Gastroesophageal sphincter (tissue), 4 donors: ENCODE measurements around the gene TRABD2B. TPM values are rescaled to one million over a fixed set of nuclear protein-coding genes. Genes with fewer than 3 reads are reported as not detected.

Experiments used
- ATAC-seq: fragments of 150-250 bp; one replicate; pipeline ENCODE4 v1.9.1; 2016; ENCODE audit warnings: mild to moderate bottlenecking, moderate library complexity
- H3K27ac ChIP-seq, 4 donors: fragments of 200-600 bp; sonication (generic) in 3 of 4; 1 replicate in 3 of 4; 2 replicates in 1 of 4; pipeline ENCODE4 v1.5.1; 2016 to 2019
- H3K27me3 ChIP-seq: fragments of 200-600 bp; sonication (generic); one replicate; pipeline ENCODE4 v1.5.1; 2019
- H3K36me3 ChIP-seq, 2 donors: fragments of 200-600 bp; sonication (generic); one replicate each; pipeline ENCODE4 v1.5.1; 2019; ENCODE audit warnings: control low read depth in 1 of 2
- H3K4me1 ChIP-seq, 3 donors: fragments of 200-600 bp; sonication (generic); 1 replicate in 2 of 3; 2 replicates in 1 of 3; pipeline ENCODE4 v1.5.1; 2016 to 2019; ENCODE audit warnings: control low read depth in 2 of 3
- H3K4me3 ChIP-seq, 2 donors: fragments of 200-600 bp; sonication (generic); one replicate each; pipeline ENCODE4 v1.5.1; 2019; ENCODE audit warnings: mild to moderate bottlenecking in 1 of 2, moderate library complexity in 1 of 2
- H3K9me3 ChIP-seq, 3 donors: fragments of 200-600 bp; sonication (generic); one replicate each; pipeline ENCODE4 v1.5.1; 2017 to 2019; ENCODE audit warnings: control low read depth in 2 of 3
- EP300 ChIP-seq: sonication (generic); formaldehyde crosslinking; IDR thresholded peaks from one replicate; pipeline ENCODE4 v1.6.1; 2017; ENCODE audit warnings: antibody characterized with exemption, mild to moderate bottlenecking
- POLR2A ChIP-seq, 2 donors: fragments of 450-650 bp; IDR thresholded peaks; one replicate each; pipeline ENCODE4 v1.6.1; 2017; ENCODE audit warnings: antibody characterized with exemption in 2 of 2, mild to moderate bottlenecking in 2 of 2, moderate library complexity in 1 of 2
- POLR2AphosphoS5 ChIP-seq: sonication (generic); formaldehyde crosslinking; IDR thresholded peaks from one replicate; pipeline ENCODE4 v1.6.1; 2017; ENCODE audit warnings: antibody characterized with exemption
- WGBS, 2 donors: methylation state at CpG; one replicate each; pipeline ENCODE4 v1.1.5; 2018; ENCODE audit warnings: low coverage in 1 of 2; 5-methylcytosine and 5-hydroxymethylcytosine counted together
- total RNA-seq, 4 donors: library from RNA; depleted of rRNA; stranded (reverse); fragments of >200 nt; gene quantifications; one replicate each; pipeline ENCODE4 v1.1.0, GENCODE V29; 2016
- TF ChIP-seq, protein P1 (sequence below), 4 experiments: fragments of 200-600 bp in 2 of 4; fragments of 450-650 bp in 2 of 4; sonication (generic) in 1 of 4; IDR thresholded peaks; one replicate each; pipeline ENCODE4 v1.5.1; 2017 to 2019; ENCODE audit warnings: antibody characterized with exemption in 4 of 4, mild to moderate bottlenecking in 2 of 4, moderate library complexity in 2 of 4

Gene TRABD2B
- total RNA-seq, 4 donors from 2014 or later, result 2.6 to 6.5 (median 3.4) TPM

DNA sequence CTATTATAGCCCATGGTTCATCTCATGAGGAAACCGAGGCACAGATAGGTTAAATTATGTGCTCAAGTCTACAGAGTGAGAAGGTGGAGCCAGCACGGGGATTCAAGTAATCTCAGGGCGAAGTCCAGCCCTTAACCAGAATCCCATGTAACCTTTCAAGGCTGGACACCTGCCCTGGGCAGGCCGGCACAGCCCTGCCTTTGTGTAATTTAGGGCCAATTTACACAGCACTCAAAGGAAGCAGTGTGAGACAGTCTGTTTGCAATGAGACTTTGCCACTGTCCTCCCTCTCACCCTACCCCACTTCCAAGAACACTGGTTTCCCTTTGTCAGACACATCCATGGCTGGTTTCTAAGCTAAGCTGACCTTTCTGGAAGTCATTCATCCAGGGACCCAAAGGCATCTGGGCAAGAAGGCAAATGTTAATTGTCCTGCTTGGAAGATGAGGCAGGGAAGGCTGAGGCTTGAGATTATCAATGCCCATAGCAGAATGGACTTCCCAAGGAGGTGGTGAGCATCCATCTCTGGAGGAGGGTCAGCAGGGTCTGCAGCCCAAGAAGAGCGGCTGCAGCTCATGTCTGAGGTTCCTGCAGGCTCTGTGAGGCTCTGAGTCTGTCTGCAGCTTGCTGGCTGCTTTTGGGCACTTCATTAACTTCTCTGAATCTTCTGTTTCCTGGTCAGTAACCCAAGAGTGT is 159.2 kb downstream of the TRABD2B start:
- TF ChIP-seq POLR2AphosphoS5 (no peak), POLR2A (IDR thresholded peaks at IDR 0.05) (no peak), EP300 (no peak)
- TF ChIP-seq, protein P1, sequence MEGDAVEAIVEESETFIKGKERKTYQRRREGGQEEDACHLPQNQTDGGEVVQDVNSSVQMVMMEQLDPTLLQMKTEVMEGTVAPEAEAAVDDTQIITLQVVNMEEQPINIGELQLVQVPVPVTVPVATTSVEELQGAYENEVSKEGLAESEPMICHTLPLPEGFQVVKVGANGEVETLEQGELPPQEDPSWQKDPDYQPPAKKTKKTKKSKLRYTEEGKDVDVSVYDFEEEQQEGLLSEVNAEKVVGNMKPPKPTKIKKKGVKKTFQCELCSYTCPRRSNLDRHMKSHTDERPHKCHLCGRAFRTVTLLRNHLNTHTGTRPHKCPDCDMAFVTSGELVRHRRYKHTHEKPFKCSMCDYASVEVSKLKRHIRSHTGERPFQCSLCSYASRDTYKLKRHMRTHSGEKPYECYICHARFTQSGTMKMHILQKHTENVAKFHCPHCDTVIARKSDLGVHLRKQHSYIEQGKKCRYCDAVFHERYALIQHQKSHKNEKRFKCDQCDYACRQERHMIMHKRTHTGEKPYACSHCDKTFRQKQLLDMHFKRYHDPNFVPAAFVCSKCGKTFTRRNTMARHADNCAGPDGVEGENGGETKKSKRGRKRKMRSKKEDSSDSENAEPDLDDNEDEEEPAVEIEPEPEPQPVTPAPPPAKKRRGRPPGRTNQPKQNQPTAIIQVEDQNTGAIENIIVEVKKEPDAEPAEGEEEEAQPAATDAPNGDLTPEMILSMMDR (IDR thresholded peaks at IDR 0.05), result no peak
- Histone ChIP-seq H3K36me3 (no peaks in the 10 kb centered on the region), H3K27ac (peak overlapping the region in 3 of 4 donors; percentile 39 to 60 (median 41)), H3K9me3 (peaks cover 0 to 25% (median 0%) of the 10 kb centered on the region in 3 donors), H3K4me3 (no peak overlapping the region), H3K4me1 (peaks cover 0 to 21% (median 4%) of the 10 kb centered on the region in 3 donors), H3K27me3 (no peaks in the 10 kb centered on the region)
- WGBS, 2 donors, result 100% methylated on average over 1 of the region's 5 CpGs; no CpG with 5 or more reads in 1 of the 2 donors
- ATAC-seq, result no peak

DNA sequence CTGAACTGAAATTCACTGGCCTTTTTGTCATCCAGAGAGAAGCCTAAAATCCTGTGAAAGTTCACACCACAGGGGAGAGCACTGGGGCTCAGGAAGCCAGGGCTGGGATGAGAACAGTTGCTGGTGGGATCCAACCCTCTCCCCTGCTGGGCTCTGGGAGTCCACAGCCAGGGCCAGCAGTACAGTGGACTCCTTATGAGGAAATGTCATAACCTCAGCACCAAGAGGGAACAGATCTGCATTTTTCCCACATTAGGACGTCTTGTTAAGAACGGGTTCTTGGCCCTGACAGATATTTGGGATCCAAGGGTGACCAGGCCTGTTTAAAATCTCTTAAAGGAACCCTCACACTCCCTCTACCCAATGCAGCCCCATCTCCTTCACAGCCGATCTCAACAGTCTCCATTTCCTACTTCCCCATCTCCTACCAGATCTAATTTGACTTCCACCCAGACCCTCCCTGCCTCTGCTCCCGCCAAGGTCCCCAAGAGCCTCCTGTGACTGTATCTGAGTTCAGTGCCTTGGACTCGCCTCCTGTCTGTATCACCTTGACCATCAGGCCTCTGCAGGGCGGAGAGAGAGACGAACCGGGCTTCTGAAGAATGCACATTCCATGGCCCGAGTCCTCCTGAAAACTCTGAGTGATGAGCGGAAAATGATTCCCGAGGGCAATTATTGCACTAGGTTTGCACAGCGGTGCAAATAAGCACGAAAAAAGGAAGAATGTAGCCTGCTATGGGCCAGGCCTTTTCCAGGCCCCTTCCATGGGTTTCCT is 159.9 kb downstream of the TRABD2B start:
- peaks cover 0 to 21% (median 4%) of the 10 kb centered on the region in 3 donors for H3K4me1 ChIP-seq
- WGBS, 2 donors, result 32 to 33% methylated on average over 3 of the region's 13 CpGs
- no peak overlapping the region for H3K4me3 ChIP-seq
- no peak for TF ChIP-seq POLR2A (IDR thresholded peaks at IDR 0.05)
- peak; percentile 6 for TF ChIP-seq POLR2AphosphoS5
- TF ChIP-seq EP300, result no peak
- no peaks in the 10 kb centered on the region for H3K27me3 ChIP-seq
- H3K27ac ChIP-seq, result peak overlapping the region in 3 of 4 donors; percentile 39 to 60 (median 53)
- peaks cover 0 to 25% (median 0%) of the 10 kb centered on the region in 3 donors for H3K9me3 ChIP-seq
- ATAC-seq, result peak; percentile 45
- no peaks in the 10 kb centered on the region for H3K36me3 ChIP-seq

DNA sequence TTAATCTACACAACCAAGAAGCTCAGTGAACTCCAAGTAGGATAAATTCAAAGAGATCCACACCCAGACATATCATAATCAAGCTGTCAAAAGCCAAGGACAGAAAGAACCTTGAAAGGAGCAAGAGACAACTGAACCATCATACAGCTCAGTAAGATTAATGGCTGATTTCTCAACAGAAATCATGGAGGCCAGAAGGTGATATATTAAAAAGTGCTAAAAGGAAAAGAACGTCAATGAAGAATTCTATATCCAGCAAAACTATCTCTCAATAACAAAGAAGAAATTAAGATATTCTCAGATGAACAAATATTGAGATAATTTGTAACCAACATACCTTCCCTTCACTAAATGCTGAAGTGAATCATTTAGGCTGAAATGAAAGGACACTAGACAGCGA is 161.8 kb downstream of the TRABD2B start:
- no peak for TF ChIP-seq POLR2AphosphoS5
- no peak for TF ChIP-seq EP300
- TF ChIP-seq POLR2A (IDR thresholded peaks at IDR 0.05), result no peak
- TF ChIP-seq, protein P1 (IDR thresholded peaks at IDR 0.05), result no peak
- Histone ChIP-seq H3K27ac (no peak overlapping the region), H3K9me3 (peaks cover 0 to 25% (median 0%) of the 10 kb centered on the region in 3 donors), H3K4me1 (peaks cover 0 to 35% (median 4%) of the 10 kb centered on the region in 3 donors), H3K36me3 (no peaks in the 10 kb centered on the region), H3K27me3 (no peaks in the 10 kb centered on the region), H3K4me3 (no peak overlapping the region)
- ATAC-seq, result no peak
- 50 to 91% methylated on average over 2 of the region's 2 CpGs for WGBS, 2 donors

DNA sequence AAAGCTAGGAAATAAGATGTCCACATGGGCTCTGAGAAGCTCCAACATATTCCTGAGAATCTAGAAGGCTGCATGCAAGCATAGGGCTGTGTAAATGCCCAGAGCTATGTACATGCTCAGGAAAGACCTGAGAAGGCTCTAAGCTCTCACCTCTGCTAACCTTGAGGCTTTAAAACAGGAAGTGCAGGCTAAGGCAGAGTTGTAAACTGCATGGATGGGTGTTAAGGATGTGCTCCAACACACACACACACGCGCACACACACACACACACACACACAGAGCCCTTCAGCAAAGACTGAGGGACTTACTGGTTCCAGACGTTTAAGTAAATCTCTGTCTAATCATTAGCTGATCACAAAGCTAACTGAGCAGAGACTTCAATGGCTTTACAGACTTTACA is 162.9 kb downstream of the TRABD2B start:
- no peak for ATAC-seq
- Histone ChIP-seq H3K4me1 (peaks cover 0 to 37% (median 2%) of the 10 kb centered on the region in 3 donors), H3K27ac (no peak overlapping the region), H3K36me3 (no peaks in the 10 kb centered on the region), H3K4me3 (no peak overlapping the region), H3K9me3 (peaks cover 0 to 25% (median 0%) of the 10 kb centered on the region in 3 donors), H3K27me3 (no peaks in the 10 kb centered on the region)
- 50 to 89% methylated on average over 1 of the region's 3 CpGs for WGBS, 2 donors
- TF ChIP-seq, protein P1 (IDR thresholded peaks at IDR 0.05), result no peak
- TF ChIP-seq POLR2A (IDR thresholded peaks at IDR 0.05) (no peak), EP300 (no peak), POLR2AphosphoS5 (no peak)

DNA sequence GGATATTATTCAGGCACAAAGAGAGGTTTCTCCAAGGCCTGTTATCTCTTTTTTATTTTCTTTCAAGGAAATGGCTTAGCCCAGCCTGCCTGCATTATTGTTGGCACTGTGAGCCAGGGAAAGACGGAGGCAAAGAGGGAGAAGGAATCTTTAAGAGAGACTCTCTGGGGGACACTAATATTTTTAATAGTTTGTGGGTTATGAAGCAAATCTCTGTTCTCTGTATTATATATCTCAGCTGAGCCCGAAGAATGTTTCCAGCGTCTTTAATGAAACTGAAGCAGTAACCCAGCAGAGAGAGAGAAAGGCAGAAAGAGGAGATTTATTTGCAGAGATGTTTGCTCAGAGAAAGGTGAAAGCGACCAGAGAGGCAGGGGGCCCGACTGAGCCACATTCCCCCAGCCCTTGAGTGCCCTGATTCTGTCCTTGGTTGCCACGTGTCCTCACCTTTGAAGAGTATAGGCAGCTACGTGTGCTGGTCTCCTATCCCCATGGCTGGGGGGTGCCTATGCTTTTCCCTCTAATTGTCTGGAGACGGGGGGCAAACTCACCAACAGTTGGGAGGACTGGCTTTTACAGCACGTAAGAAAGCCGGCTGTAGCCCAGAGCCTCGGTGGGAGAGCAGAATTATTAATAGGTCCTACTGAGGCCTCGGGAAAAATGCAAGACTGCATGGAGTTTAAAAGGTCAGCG is 166.4 kb downstream of the TRABD2B start:
- Histone ChIP-seq H3K4me1 (peaks cover 0 to 46% (median 0%) of the 10 kb centered on the region in 3 donors), H3K9me3 (peaks cover 0 to 19% (median 0%) of the 10 kb centered on the region in 3 donors), H3K4me3 (no peak overlapping the region), H3K36me3 (no peaks in the 10 kb centered on the region), H3K27me3 (no peaks in the 10 kb centered on the region), H3K27ac (peak overlapping the region in 2 of 4 donors; percentile 31 to 45)
- ATAC-seq, result no peak
- TF ChIP-seq EP300, result no peak
- TF ChIP-seq POLR2A (IDR thresholded peaks at IDR 0.05), result no peak
- TF ChIP-seq, protein P1 (IDR thresholded peaks at IDR 0.05), result no peak
- TF ChIP-seq POLR2AphosphoS5, result no peak
- WGBS, 2 donors, result 62 to 81% methylated on average over 5 to 9 of the region's 13 CpGs
